Measurements from ENCODE around the gene SPDEF. TPM values are rescaled to one million over a fixed set of nuclear protein-coding genes. Genes with fewer than 3 reads are reported as not detected.
A peak's percentile ranks its signal among the peaks of the same experiment; 100 is the strongest.

The SPDEF gene
- polyA plus RNA-seq, 2 of the 4 experiments (the other 2 are of a cell fraction) = 4.3 to 5.4 TPM

- CTCF ChIA-PET = interaction anchor here (1.3 to 1.5 kb wide), 2 partner anchors 11 to 21 kb away, joined by 3 to 5 read pairs; no protein-coding TSS in a partner anchor
- ATAC-seq (no peak), DNase-seq (ENCODE audit: low read depth in 1 of 2, low spot score in 1 of 2) (no peak), FAIRE-seq (no peak)
- no peaks in the 10 kb centered on the region for H3K9me3 ChIP-seq
- H3K4me1 ChIP-seq = peaks cover 33% of the 10 kb centered on the region
- no peak overlapping the region for H3K4me2 ChIP-seq
- no peak for TF ChIP-seq KDM1A (IDR thresholded peaks at IDR 0.05; ENCODE audit: low read depth)
- TF ChIP-seq E2F6 (IDR thresholded peaks at IDR 0.05; ENCODE audit: borderline replicate concordance, low read depth) = no peak
- no peak for TF ChIP-seq TP53 (CRISPR knock-in tag; IDR thresholded peaks at IDR 0.05)
- TF ChIP-seq RARB (CRISPR knock-in tag; IDR thresholded peaks at IDR 0.05) = no peak
- TF ChIP-seq ZFP36 (IDR thresholded peaks at IDR 0.05; ENCODE audit: borderline replicate concordance, partially characterized antibody) = no peak
- TF ChIP-seq RCOR1 (IDR thresholded peaks at IDR 0.05; ENCODE audit: low read depth, low read length) = no peak
- TF ChIP-seq BCL3 (IDR thresholded peaks at IDR 0.05) = no peak
- 92% methylated on average over 5 of the region's 6 CpGs for WGBS (ENCODE audit: missing lambda C conversion rate)
- H3K27ac ChIP-seq = no peak overlapping the region
- POLR2A ChIA-PET = no interaction called here
- no peak overlapping the region for H3K4me3 ChIP-seq
These were observed 17.5 kb downstream of the SPDEF start for GRCh38 chr6:34538581-34538980.

- Histone ChIP-seq H3K4me3 (no peak overlapping the region), H3K4me2 (no peak overlapping the region), H3K9me3 (no peaks in the 10 kb centered on the region), H3K27ac (peak overlapping the region in 1 of 2 experiments; percentile 77; a peak in 3 of 6 replicates), H3K4me1 (peaks cover 28% of the 10 kb centered on the region)
- DNase-seq (ENCODE audit: low read depth in 1 of 2, low spot score in 1 of 2) (no peak), ATAC-seq (no peak), FAIRE-seq (no peak)
- WGBS (ENCODE audit: missing lambda C conversion rate) = 91% methylated on average over 16 of the region's 19 CpGs
- ChIA-PET CTCF (interaction anchor here (0.8 to 1.5 kb wide), 3 partner anchors 10 to 384 kb away, joined by 3 to 5 read pairs (median 3); no protein-coding TSS in a partner anchor), POLR2A (no interaction called here)
- TF ChIP-seq RNF2 (IDR thresholded peaks at IDR 0.05; ENCODE audit: borderline replicate concordance, low read depth) (no peak), USF2 (IDR thresholded peaks at IDR 0.05) (no peak), PHF8 (IDR thresholded peaks at IDR 0.05; ENCODE audit: borderline replicate concordance, low read depth) (no peak), CBX2 (IDR thresholded peaks at IDR 0.05; ENCODE audit: borderline replicate concordance, low read depth) (no peak), HOXA7 (CRISPR knock-in tag; IDR thresholded peaks at IDR 0.05) (no peak), MAZ (IDR thresholded peaks at IDR 0.05; ENCODE audit: borderline replicate concordance, low read depth, low read length) (no peak), ZFP36 (IDR thresholded peaks at IDR 0.05; ENCODE audit: borderline replicate concordance, partially characterized antibody) (no peak), HEYL (CRISPR knock-in tag; IDR thresholded peaks at IDR 0.05) (no peak), TP53 (CRISPR knock-in tag; IDR thresholded peaks at IDR 0.05) (no peak), CHD2 (IDR thresholded peaks at IDR 0.05; ENCODE audit: low read length, partially characterized antibody) (no peak), JUNB (IDR thresholded peaks at IDR 0.05) (no peak), ATOH8 (CRISPR knock-in tag; IDR thresholded peaks at IDR 0.05; ENCODE audit: low read depth) (no peak), NR3C1 (IDR thresholded peaks at IDR 0.05) (no peak), CEBPB (IDR thresholded peaks at IDR 0.05) (no peak), RARB (CRISPR knock-in tag; IDR thresholded peaks at IDR 0.05) (no peak), PBX3 (IDR thresholded peaks at IDR 0.05) (no peak)
These were observed 18.1 kb downstream of the SPDEF start for GRCh38 chr6:34537922-34538550.

All from A549 (cell line).